ENCODE results near the gene NHSL1.

The NHSL1 gene

DNA sequence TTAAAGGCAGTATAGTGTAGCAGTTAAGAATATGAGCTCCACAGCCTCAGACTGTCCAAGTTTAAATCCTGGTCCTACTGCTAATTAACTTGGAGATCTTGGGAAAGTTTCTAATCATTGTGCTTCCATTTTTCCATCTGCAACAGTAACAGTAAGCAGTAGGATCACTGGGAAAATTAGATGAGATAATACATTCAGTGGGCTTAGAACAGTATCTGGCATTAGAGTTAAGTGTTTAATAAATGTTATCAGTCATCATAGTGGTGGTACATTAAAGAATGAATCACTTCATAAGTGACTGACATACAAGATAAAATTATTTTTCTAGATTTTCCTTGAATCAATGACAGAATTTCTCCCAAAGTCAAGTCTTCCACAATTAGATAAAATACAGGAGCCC is 5.0 kb downstream of the NHSL1 start:
- DNase-seq (ENCODE audit: low spot score) = no peak

DNA sequence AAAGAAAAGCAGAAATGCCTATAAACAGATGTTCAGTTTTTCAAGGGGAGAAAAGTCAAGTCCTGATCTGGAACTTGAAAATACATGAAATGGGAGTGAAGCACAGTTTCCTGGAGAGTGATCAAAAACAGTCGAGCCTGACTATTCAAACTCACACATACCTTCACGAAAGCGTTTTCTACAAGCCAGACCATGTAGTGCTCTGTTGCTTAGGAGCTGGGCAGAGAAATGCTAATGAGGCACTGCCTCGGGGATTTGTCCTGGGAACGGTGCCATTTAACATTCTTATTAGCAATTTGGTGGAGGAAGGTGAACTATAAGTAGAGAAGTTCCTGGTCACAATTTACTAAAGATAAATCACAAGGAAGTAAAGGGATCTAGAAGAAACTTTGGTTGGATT is 5.9 kb downstream of the NHSL1 start:
- DNase-seq (ENCODE audit: low spot score) = no peak

DNA sequence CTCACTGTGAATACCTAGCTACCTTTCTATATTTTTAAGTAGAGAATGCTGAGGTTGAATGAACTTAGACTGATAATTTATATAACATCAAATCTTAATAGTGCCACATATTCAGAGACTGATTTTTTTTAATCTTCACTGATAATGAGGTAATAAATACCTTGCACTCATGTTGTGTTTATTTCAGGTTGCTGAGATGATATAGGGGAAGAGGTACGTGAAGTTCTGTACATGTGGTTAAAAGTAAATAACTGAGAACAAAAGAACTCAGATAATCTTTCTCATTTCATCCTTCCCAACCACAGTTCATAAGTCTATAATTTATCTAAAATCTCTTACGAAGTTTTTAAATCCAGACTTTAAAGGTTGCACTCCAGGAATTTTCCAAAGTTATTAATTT is 6.4 kb downstream of the NHSL1 start:
- DNase-seq (ENCODE audit: low spot score) = no peak

DNA sequence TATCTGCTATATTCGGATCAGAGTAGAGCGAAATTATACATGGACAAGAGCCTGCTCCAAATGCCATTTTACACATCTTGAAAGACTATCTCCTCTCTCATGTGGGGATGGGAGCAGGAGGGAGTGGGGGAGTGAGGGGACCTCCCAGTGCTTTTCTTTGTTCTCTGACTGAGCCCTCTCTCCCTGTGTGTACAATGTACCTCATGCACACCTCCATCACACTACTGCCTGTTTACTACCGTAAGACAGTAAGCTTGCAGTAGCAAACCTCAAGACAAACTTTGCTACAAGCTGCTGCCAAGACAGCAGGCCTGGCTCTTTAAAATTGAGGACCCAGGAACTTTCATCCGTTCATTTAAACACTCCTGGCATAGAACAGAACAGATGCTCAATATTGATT is 7.2 kb downstream of the NHSL1 start:
- DNase-seq (ENCODE audit: low spot score) = no peak

GRCh38 chr6:138491017-138491416 is 8.3 kb downstream of the NHSL1 start:
- DNase-seq (ENCODE audit: low spot score) = no peak

- DNase-seq (ENCODE audit: low spot score) = no peak
Observed at GRCh38 chr6:138489846-138490245, 9.4 kb downstream of the NHSL1 start.

DNA sequence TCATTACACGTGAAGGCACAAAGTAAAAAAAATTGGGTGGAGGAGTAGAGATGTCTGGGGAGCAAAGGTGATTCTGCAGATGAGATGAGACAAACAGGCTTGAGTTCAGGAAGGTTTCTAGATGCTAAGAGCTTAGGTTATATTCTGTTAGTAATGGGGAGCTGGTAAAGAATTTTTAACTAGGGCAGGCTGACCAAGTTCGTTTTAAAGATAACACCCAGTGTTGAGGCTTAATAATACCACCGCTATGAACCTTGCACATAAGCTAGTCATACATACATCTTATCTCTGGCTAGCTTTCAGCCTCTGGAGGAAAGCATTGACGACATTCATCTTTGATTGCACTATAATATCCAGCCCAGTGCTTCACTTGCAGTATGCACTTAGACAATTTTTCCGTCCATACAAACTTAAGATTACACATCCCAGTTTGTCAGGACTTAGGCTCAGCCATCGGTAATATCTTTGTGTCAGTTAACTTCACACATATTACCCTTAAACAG is 12.1 kb downstream of the NHSL1 start:
- no peak for DNase-seq (ENCODE audit: low spot score)

DNA sequence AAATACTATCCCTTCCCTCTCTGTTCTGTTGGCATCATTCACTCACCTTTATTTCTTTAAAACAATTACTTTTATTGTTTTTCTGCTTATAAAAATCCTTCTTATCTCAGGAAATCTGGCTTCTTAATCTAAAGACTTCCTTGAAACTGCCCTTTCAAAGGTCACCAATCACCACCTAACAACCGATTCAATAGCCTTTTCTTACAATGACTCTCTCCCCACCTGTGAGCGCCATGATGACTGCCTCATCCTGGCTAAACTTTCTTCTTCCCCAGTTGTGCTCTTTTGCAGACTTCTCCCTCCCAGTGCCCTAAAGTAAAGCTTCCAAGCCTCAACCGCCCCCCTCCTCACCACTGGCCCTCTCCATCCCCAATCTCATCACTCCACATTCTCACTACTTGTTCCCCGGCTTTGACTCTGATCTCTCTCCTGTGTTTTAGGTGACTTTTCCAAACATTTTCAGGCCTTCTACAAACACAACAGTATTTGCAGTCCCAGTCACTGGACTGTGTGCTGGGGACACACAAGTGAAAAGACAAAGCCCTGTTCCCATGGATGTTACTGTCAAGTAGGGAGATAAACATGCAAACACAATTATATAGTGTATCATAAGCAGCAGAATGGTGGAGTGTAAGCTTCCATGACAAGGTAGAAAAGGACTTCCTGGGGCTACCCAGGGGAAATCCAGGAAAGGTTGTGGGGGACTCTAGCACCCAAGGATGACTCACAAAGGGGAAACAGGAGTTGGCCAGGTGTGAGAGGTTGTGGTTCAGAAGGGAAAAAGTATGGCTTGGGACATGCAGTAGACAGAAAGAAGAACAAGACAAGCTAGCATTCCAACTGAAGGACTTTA is 12.8 kb downstream of the NHSL1 start:
- DNase-seq (ENCODE audit: low spot score) = no peak

GRCh38 chr6:138485586-138486248 is 13.6 kb downstream of the NHSL1 start:
- no peak for DNase-seq (ENCODE audit: low spot score)

GRCh38 chr6:138485005-138485545 is 14.2 kb downstream of the NHSL1 start:
- DNase-seq (ENCODE audit: low spot score) = no peak

DNA sequence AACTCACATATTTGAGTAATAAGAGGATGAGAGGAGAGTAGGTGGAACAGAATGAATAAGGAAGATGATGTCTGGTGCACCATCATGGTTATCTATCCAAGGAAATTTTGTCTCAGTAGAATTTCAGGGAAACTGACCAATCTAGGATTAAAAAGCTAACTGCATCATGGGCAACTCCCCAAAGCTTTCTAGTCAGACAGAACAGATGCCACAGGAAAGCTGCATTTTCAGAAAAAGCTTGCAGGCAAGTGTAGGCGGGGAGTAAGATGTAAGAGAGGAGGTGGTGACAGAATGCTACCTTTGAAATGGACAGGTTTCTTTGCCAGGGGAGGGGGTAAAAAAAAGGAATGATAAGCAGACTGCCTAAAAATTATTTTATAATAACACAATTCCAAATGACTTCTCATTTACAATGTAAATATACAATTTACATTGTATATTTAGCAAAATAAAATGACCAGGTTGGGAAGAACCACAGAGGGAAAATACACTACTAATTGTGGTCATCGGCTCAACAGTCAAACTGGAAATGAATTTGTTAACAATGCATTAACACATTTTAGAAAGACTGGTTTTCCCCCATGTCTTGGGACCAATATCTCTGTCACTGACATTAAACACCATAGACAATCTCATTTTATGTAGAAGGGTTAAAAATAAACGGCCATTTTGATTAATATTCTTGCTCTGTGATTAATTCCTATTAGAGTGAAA is 15.1 kb downstream of the NHSL1 start:
- DNase-seq (ENCODE audit: low spot score) = no peak

GRCh38 chr6:138482816-138483215 is 16.5 kb downstream of the NHSL1 start:
- DNase-seq (ENCODE audit: low spot score) = no peak

DNA sequence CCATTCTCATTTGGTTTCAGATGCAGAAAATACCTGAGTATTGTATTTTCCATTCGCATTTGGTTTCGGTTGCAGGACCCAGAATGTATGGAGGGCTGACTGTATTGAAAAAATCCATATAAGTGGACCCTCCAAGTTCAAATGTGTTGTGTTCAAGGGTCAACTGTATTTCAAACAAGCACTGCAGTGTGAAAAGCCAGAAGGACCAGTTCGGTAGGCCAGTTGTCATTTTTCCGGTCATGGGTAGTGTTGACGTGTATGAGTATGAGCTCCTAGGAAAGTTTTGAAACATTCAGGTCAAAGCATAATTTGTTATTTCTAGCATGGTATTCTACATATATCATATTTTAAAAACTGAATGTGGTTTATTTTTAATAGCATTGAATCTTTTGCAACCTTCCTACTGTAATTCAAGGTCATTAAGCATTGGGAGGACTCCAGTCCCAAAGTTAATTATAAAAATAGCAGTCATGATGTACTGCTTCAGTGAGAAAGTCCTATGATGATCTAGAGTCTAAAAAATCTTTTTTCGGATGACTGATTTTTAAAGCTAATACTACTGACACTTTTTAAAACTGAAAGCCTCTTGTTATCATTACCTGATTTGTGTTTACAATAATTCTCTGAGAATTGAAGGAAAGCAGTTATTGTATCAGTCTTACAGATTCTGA is 18.9 kb downstream of the NHSL1 start:
- DNase-seq (ENCODE audit: low spot score) = no peak

GRCh38 chr6:138477913-138478539 is 21.3 kb downstream of the NHSL1 start:
- no peak for DNase-seq (ENCODE audit: low spot score)

DNA sequence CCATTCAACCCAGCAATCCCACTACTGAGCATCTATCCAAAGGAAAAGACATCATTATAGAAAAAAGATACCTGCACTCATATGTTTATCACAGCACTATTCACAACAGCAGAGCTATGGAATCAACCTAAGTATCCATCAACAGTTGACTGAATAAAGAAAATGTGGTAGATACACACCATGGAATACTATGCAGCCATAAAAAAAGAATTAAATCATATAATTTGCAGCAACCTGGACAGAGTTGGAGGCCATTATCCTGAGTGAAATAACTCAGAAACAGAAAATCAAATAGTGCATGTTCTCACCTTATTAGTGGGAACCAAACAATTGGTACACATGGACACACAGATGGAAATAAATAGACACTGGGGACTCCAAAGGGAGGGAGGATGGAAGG is 23.2 kb downstream of the NHSL1 start:
- DNase-seq (ENCODE audit: low spot score) = no peak

- no peak for DNase-seq (ENCODE audit: low spot score)
Observed at GRCh38 chr6:138473144-138473543, 26.1 kb downstream of the NHSL1 start.

DNA sequence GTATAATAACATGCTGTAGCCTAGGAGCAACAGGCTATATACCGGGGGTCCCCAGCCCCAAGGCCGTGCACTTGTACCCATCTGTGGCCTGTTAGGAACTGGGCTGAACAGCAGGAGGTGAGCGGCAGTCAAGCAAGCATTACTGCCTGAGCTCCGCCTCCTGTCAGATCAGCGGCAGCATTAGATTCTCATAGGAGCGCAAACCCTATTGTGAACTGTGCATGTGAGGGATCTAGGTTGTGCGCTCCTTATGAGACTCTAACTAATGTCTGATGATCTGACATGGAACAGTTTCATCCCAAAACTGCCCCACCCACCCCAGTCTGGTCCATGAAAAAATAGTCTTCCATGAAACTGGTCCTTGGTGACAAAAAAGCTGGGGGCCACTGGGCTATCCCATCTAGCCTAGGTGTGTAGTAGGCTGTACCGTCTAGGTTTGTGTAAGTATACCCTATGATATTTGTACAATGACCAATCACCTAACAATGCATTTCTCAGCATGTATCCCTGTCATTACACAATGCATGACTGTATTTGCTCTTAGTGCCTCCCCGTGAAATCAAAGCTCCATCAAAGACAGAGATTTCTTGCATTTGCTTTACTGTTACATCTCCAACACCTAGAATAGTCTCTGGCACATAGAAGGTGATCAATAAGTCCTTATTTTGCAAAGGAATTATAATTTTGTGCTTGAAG is 30.8 kb downstream of the NHSL1 start:
- DNase-seq (ENCODE audit: low spot score) = no peak

GRCh38 chr6:138467901-138468300 is 31.4 kb downstream of the NHSL1 start:
- DNase-seq (ENCODE audit: low spot score) = no peak

GRCh38 chr6:138465007-138465645 is 34.2 kb downstream of the NHSL1 start:
- no peak for DNase-seq (ENCODE audit: low spot score)

DNA sequence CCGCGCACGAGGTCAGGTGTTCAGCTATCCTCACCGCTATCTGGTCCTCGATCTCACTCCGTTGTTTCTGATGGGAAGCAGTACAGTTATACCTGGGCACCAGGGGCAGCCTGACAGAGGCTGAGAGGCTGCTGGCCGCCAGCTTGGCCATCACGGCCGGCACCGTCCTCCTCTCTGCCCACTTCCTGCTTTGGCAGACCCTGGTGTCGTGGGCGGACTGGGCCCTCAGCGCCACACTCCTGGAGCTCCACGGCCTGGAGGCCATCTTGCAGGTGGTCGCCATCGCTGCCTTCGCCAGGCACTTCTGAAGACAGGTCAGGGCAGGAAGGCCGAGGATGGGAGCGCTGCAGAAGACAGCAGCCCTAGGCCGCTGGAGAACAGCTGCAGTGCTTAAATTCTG is 35.2 kb downstream of the NHSL1 start:
- DNase-seq (ENCODE audit: low spot score) = no peak

Measured in CD4-positive, alpha-beta T cell treated with Interleukin-15 for 4 hours (primary cell).